Measurements from ENCODE around the gene TLE2. TPM values are rescaled to one million over a fixed set of nuclear protein-coding genes. Genes with fewer than 3 reads are reported as not detected.
"Not testable (repeated sequence)": the region's sequence is repeated elsewhere in the genome, so short reads cannot be mapped to it uniquely, and the experiment has no call there.

Gene TLE2
- polyA plus RNA-seq, 6 donors from 2014 or later = 0.84 to 2.3 (median 1.9) TPM; not detected in 1

- not testable (repeated sequence) for H3K27ac Mint-ChIP-seq; DNase-seq; H3K27me3 Mint-ChIP-seq; ATAC-seq (ENCODE audit: low read depth in 2 of 2); H3K9me3 Mint-ChIP-seq; H3K4me1 Mint-ChIP-seq; H3K36me3 Mint-ChIP-seq
- peak overlapping the region in 1 of 8 donors; percentile 69 for H3K4me3 Mint-ChIP-seq
Measured at GRCh38 chr19:3012059-3012458, 17.0 kb downstream of the TLE2 start.

DNA sequence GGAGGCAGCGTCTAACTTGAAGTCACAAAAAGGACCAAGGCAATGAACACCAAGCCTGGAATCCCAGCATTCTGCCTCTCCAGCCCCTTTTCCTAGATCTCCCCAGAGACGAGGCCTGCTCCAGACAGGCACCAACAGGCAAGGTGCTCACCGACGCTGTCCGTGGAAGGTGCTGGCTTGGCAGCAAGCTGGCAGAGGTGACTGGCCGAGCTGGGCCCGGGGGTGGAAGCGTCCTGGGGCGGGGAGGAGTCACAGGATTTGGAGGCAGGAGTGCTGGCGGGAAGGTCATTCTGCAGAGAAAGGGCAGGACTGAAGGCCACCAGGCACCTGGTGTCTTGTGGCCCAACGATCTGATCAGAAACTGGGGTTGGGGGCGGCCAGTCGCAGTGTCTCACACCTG is 18.2 kb downstream of the TLE2 start:
- Mint-ChIP-seq H3K4me3 (no peak overlapping the region), H3K4me1 (no peaks in the 10 kb centered on the region), H3K36me3 (no peaks in the 10 kb centered on the region), H3K27ac (no peak overlapping the region), H3K27me3 (peaks cover 0 to 5% (median 0%) of the 10 kb centered on the region in 3 donors), H3K9me3 (no peaks in the 10 kb centered on the region)
- no peak for DNase-seq
- ATAC-seq (ENCODE audit: low read depth in 2 of 2) = no peak

- H3K9me3 Mint-ChIP-seq = peaks cover 0 to 2% (median 0%) of the 10 kb centered on the region in 7 donors
- no peaks in the 10 kb centered on the region for H3K4me1 Mint-ChIP-seq
- H3K4me3 Mint-ChIP-seq = peak overlapping the region in 1 of 8 donors; percentile 12
- no peak for ATAC-seq (ENCODE audit: low read depth in 2 of 2)
- H3K27ac Mint-ChIP-seq = peak overlapping the region in 1 of 6 donors; percentile 67
- DNase-seq = no peak
- H3K36me3 Mint-ChIP-seq = no peaks in the 10 kb centered on the region
- H3K27me3 Mint-ChIP-seq = no peaks in the 10 kb centered on the region
Measured at GRCh38 chr19:3008994-3009393, 20.1 kb downstream of the TLE2 start.

- H3K9me3 Mint-ChIP-seq = peaks cover 0 to 2% (median 0%) of the 10 kb centered on the region in 7 donors
- ATAC-seq (ENCODE audit: low read depth in 2 of 2) = no peak
- no peaks in the 10 kb centered on the region for H3K4me1 Mint-ChIP-seq
- H3K36me3 Mint-ChIP-seq = no peaks in the 10 kb centered on the region
- no peak for DNase-seq
- no peak overlapping the region for H3K4me3 Mint-ChIP-seq
- H3K27me3 Mint-ChIP-seq = no peaks in the 10 kb centered on the region
- no peak overlapping the region for H3K27ac Mint-ChIP-seq
Measured at GRCh38 chr19:3007975-3008374, 21.1 kb downstream of the TLE2 start.

DNA sequence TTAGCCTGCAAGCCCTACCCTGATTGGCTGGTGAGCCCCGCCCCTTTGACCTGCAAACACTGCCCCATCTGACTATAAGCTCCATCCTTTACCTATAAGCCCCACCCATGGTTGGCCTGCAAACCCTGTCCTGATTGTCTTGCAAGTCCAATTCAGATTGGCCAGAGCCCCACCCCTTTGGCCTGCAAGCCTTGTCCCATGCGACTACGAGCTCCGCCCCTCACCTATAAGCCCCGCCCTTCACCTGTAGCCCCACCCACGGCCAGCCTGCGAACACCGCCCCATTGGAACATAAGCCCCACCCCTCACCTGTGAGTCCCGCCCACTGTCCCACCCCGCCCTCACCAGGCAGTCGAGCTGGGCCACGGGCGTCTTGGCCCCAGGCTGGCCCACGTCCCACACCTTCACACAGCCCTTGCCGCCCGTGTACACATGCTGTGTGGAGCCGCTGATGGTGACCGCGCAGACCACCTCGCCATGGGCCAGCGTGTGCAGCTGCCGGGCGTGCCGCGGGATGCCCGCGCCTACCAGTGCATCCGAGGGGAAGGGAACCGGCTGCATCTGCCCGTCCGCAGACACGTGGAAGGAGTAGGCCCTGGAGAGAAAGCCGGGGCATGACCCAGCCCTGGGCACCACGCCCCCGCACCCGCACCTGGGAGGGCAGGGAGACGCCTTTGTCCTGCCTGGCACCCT is 22.9 kb downstream of the TLE2 start:
- no peaks in the 10 kb centered on the region for H3K4me1 Mint-ChIP-seq
- no peak overlapping the region for H3K27ac Mint-ChIP-seq
- no peaks in the 10 kb centered on the region for H3K27me3 Mint-ChIP-seq
- ATAC-seq (ENCODE audit: low read depth in 2 of 2) (no peak), DNase-seq (no peak)
- H3K4me3 Mint-ChIP-seq = peak overlapping the region in 1 of 8 donors; percentile 70
- H3K9me3 Mint-ChIP-seq = peaks cover 0 to 3% (median 0%) of the 10 kb centered on the region in 7 donors
- H3K36me3 Mint-ChIP-seq = no peaks in the 10 kb centered on the region

- H3K4me3 Mint-ChIP-seq = no peak overlapping the region
- no peaks in the 10 kb centered on the region for H3K27me3 Mint-ChIP-seq
- peaks cover 0 to 3% (median 0%) of the 10 kb centered on the region in 7 donors for H3K9me3 Mint-ChIP-seq
- H3K36me3 Mint-ChIP-seq = no peaks in the 10 kb centered on the region
- DNase-seq (no peak), ATAC-seq (ENCODE audit: low read depth in 2 of 2) (no peak)
- no peak overlapping the region for H3K27ac Mint-ChIP-seq
- no peaks in the 10 kb centered on the region for H3K4me1 Mint-ChIP-seq
Measured at GRCh38 chr19:3005345-3005744, 23.7 kb downstream of the TLE2 start.

GRCh38 chr19:3004522-3004921 is 24.6 kb downstream of the TLE2 start:
- H3K36me3 Mint-ChIP-seq = no peaks in the 10 kb centered on the region
- DNase-seq (no peak), ATAC-seq (ENCODE audit: low read depth in 2 of 2) (no peak)
- H3K4me1 Mint-ChIP-seq = no peaks in the 10 kb centered on the region
- H3K9me3 Mint-ChIP-seq = peaks cover 0 to 3% (median 0%) of the 10 kb centered on the region in 7 donors
- H3K27me3 Mint-ChIP-seq = no peaks in the 10 kb centered on the region
- H3K27ac Mint-ChIP-seq = peak overlapping the region in 1 of 6 donors; percentile 59
- no peak overlapping the region for H3K4me3 Mint-ChIP-seq

DNA sequence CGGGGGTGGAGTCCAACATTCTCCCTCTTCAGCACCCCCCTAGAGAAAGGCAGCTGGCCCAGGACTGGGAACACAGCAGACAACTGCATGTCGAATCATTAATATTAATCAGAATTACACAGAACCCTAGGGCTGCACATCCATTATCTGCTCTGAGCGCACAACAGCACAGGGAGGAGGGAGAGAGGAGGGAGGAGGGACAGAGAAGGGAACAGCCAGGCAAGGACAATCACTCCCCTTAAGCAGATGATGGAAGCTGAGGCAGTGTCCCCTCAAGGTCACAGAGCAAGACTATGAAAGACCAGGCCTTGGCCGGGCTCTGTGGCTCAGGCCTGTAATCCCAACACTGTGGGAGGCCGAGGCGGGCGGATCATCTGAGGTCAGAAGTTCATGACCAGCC is 26.0 kb downstream of the TLE2 start:
- ATAC-seq (ENCODE audit: low read depth in 2 of 2) = no peak
- peak overlapping the region in 1 of 6 donors; percentile 67 for H3K27ac Mint-ChIP-seq
- H3K9me3 Mint-ChIP-seq = peaks cover 0 to 10% (median 0%) of the 10 kb centered on the region in 7 donors

DNA sequence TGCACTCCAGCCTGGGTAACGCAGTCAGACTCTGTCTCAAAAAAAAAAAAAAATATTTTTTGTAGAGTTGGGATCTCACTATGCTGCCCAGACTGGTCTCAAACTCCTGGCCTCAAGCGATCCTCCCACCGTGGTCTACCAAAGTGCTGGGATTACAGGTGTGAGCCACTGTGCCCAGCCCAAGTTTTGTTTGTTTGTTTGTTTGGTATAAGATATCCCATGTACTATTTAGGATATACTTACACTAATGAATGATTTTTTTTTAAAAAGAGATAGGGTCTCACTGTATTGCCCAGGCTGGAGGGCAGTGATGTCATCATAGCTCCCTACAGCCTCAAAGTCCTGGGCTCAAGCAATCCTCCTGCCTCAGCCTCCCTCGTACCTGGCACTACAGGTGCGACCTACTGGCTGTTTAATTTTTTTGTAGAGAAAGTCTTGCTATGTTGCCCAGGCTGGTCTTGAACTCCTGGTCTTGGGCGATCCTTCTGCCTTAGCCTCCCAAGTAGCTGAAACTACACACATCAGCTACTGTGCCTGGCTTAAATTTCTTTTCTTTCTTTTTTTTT is 27.8 kb downstream of the TLE2 start:
- Mint-ChIP-seq H3K9me3 (peaks cover 0 to 10% (median 0%) of the 10 kb centered on the region in 7 donors), H3K4me1 (no peaks in the 10 kb centered on the region), H3K36me3 (no peaks in the 10 kb centered on the region), H3K27ac (no peak overlapping the region), H3K27me3 (no peaks in the 10 kb centered on the region), H3K4me3 (no peak overlapping the region)
- ATAC-seq (ENCODE audit: low read depth in 2 of 2) = no peak
- no peak for DNase-seq

More for the DNA sequence above, 26.0 kb downstream of the TLE2 start:
- no peak for DNase-seq
- Mint-ChIP-seq H3K27me3 (no peaks in the 10 kb centered on the region), H3K4me1 (no peaks in the 10 kb centered on the region), H3K4me3 (no peak overlapping the region), H3K36me3 (no peaks in the 10 kb centered on the region)

DNA sequence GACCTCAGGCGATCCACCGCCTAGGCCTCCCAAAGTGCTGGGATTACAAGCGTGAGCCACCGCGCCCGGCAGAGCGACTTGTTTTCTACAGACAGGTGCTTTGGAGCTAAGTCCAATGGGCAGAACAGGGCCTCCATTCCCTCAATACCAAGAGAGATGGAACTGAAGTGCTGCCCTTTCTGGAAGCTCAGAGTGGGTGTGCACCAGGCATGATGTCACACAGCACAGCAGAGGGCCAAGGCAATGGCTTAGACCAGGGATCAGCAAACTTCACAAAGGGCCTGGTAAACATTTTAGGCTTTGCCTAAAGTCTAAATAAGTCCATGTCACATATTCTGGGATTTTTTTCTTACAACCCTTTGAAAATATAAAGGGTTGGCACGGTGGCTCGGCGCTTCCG is 30.4 kb downstream of the TLE2 start:
- H3K9me3 Mint-ChIP-seq = peaks cover 0 to 9% (median 0%) of the 10 kb centered on the region in 7 donors
- no peak for DNase-seq
- no peaks in the 10 kb centered on the region for H3K36me3 Mint-ChIP-seq
- ATAC-seq (ENCODE audit: low read depth in 2 of 2) = no peak
- H3K27ac Mint-ChIP-seq = no peak overlapping the region
- H3K4me1 Mint-ChIP-seq = no peaks in the 10 kb centered on the region
- H3K27me3 Mint-ChIP-seq = no peaks in the 10 kb centered on the region
- H3K4me3 Mint-ChIP-seq = no peak overlapping the region

DNA sequence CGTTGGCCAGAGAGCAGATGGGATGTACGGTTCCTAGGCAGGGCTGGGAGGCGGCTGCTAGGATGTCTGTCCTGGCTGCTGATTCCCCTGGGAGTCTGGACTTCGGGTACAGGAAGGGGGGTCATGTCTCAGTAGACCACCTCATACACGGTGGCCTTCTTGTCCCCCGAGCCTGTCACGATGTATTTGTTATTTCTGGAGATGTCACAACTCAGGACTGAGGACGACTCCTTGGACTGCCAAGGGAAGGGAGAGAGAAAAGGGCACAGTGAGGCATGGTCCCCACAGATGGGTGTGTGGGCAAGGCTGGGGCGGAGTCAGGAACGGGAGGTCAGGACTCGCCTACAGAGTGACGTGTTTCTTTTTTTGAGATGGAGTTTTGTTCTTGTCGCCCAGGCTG is 31.4 kb downstream of the TLE2 start:
- ATAC-seq (ENCODE audit: low read depth in 2 of 2) (no peak), DNase-seq (no peak)
- no peaks in the 10 kb centered on the region for H3K36me3 Mint-ChIP-seq
- H3K4me1 Mint-ChIP-seq = no peaks in the 10 kb centered on the region
- no peaks in the 10 kb centered on the region for H3K27me3 Mint-ChIP-seq
- peak overlapping the region in 2 of 8 donors; percentile 12 to 18 for H3K4me3 Mint-ChIP-seq
- H3K9me3 Mint-ChIP-seq = peaks cover 0 to 9% (median 0%) of the 10 kb centered on the region in 7 donors
- no peak overlapping the region for H3K27ac Mint-ChIP-seq

DNA sequence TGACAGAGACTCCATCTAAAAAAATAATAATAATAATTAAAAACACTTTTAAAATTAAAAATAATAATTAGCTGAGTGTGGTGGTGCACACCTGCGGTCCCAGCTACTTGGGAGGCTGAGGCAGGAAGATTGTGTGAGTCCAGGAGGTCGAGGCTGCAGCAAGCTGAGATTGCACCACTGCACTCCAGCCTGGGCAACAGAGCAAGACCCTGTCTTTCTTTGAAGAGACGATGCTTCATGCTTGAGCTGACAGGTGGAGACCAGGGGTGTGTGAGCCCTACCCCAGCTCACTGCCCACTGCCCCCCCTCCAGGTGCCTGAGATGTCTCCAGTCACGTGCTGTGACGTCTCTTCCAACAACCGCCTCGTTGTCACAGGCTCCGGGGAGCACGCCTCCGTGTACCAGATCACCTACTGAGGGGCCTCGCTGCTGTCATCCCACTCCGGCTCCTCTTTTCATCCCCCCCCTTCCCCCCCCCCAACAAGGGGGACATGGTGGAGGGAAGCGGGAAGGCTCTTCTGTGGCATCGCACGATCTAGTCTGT is 34.4 kb downstream of the TLE2 start:
- H3K36me3 Mint-ChIP-seq = no peaks in the 10 kb centered on the region
- H3K27ac Mint-ChIP-seq = no peak overlapping the region
- DNase-seq = no peak
- ATAC-seq (ENCODE audit: low read depth in 2 of 2) = no peak
- H3K4me1 Mint-ChIP-seq = no peaks in the 10 kb centered on the region
- no peak overlapping the region for H3K4me3 Mint-ChIP-seq
- H3K9me3 Mint-ChIP-seq = peaks cover 0 to 9% (median 0%) of the 10 kb centered on the region in 7 donors
- no peaks in the 10 kb centered on the region for H3K27me3 Mint-ChIP-seq

DNA sequence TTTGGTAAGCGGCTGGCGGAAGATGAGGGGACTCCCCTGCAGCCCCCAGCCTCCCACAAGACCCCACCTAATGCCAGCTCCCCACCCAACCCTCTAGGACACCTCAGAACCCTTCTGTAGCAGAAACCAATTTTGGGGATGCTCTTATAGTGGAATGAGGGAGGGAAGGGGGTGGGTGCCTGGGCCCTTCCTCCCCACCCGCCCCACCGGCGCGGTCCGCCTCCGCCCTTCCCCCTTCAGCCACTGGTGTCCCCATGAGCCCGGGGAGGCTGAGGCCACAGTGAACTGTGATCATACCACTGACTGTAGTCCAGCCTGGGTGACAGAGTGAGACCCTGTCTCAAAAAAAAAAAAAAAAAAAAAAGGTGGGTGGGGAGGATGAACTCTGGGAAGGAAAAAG is 35.5 kb downstream of the TLE2 start:
- Mint-ChIP-seq H3K36me3 (no peaks in the 10 kb centered on the region), H3K4me3 (no peak overlapping the region), H3K27me3 (peaks cover 0 to 5% (median 0%) of the 10 kb centered on the region in 3 donors), H3K4me1 (no peaks in the 10 kb centered on the region), H3K9me3 (peaks cover 0 to 1% (median 0%) of the 10 kb centered on the region in 7 donors), H3K27ac (no peak overlapping the region)
- no peak for ATAC-seq (ENCODE audit: low read depth in 2 of 2)
- DNase-seq = no peak

GRCh38 chr19:2992958-2993357 is 36.1 kb downstream of the TLE2 start:
- no peak for ATAC-seq (ENCODE audit: low read depth in 2 of 2)
- H3K27me3 Mint-ChIP-seq = peaks cover 0 to 9% (median 0%) of the 10 kb centered on the region in 3 donors
- H3K9me3 Mint-ChIP-seq = no peaks in the 10 kb centered on the region
- H3K27ac Mint-ChIP-seq = peak overlapping the region in 1 of 6 donors; percentile 66
- no peaks in the 10 kb centered on the region for H3K36me3 Mint-ChIP-seq
- no peak for DNase-seq
- H3K4me3 Mint-ChIP-seq = no peak overlapping the region
- H3K4me1 Mint-ChIP-seq = no peaks in the 10 kb centered on the region

All from naive B cell (primary cell).